Posterior cingulate gyrus (tissue), 11 donors: Measurements from ENCODE around the gene MTMR12.
"Not testable (repeated sequence)": the region's sequence is repeated elsewhere in the genome, so short reads cannot be mapped to it uniquely, and the experiment has no call there.

Source experiments
- DNase-seq, 10 donors: peaks; one replicate each; pipeline versions ENCODE4 v3.0.0 to v3.0.0-alpha.2; 2020 to 2021; ENCODE audit warnings: mixed read lengths in 3 of 10
- intact Hi-C: fragments of 100-400 bp; cut with DNase I; formaldehyde crosslinking; loops from one replicate; pipeline ENCODE4 v1.15.1; 2023

The MTMR12 gene

DNA sequence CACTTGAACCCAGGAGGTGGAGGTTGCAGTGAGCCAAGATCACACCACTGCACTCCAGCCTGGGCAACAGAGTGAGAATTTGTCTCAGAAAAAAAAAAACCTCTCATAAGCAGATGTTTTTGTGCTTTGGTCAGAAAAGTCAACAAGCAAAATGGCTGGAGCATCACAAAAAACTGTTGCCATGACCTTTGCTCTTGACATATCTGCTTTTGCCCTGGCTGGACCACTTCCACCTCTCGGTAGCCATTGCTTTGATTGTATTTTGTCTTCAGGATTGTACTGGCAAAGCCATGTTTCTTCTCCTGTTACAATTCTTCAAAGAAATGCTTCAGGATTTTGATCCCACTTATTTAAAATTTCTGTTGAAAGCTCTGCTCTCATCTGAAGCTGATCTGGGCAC is 67.0 kb downstream of the MTMR12 start:
- intact Hi-C loops: no loop called here
- DNase-seq: no peak

DNA sequence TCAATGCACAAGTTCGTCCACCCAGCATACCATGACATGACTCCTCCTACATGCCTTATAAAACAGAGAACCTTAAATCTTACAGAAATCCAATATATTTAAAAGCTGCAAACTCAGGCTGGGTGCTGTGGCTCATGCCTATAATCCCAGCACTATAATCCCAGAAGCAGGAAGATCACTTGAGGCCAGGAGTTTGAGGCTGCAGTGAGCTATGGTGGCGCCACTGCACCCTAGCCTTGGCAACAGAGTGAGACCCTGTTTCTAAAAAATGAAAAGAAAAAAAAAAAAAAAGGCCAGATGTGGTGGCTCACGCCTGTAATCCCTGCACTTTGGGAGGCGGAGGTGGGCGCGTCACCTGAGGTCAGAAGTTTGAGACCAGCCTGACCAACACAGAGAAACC is 68.7 kb downstream of the MTMR12 start:
- intact Hi-C loops: no loop called here
- peak in 1 of 10 donors; percentile 18 for DNase-seq

DNA sequence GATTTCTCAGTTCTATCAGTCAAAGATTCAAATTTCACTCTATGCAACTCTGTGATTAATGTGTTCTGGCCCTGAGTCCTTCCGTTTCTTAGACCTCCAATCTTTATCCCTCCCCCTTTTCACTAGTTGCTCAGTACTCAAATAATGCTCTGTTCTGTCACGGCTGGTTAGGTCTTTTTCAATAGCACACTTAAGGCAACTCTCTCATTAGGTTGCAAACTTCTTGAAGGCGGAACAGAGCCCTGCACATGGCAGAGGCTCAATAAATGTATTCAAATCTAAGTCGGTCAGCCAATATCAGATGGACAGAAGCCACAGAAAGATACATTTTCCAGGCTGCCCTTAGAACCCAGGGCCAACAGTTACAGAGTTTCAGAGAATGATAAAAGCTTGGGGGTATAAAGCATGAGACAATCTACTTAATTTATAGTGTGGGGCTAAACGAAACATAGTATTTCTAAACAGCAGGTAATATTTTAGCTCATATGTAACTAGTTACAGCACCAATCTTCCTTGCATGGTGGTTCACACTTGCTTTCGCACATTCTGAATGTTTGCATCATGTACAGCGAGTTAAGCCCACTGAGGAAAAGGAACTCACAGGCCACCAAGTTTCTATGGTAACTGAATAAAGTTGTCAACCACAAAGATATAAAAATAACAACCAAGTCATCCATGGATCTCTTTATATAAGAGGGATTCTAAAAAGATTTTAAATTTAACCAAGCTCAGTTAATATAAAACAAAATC is 71.5 kb downstream of the MTMR12 start:
- intact Hi-C loops: no loop called here
- DNase-seq: peak in 1 of 10 donors; percentile 74

DNA sequence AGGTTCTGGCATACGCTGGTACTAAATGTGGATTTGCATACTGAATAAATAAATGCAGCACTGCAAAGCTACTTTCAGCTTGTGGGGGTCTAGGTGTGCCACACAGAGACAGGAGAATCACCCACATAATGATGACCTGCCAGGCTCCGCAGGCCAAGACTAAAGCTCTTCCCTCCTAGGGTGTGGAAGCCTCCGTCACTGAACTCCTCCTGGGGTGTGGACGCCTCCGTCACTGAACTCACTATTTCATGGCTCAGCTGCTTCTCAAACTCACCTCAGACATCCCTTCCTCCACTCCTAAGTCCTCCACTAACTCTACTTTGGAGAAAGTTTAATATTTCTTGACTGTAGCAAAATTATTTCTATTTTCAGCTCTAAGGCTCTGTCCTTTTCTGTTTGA is 73.4 kb downstream of the MTMR12 start:
- intact Hi-C loops: no loop called here
- DNase-seq: no peak

DNA sequence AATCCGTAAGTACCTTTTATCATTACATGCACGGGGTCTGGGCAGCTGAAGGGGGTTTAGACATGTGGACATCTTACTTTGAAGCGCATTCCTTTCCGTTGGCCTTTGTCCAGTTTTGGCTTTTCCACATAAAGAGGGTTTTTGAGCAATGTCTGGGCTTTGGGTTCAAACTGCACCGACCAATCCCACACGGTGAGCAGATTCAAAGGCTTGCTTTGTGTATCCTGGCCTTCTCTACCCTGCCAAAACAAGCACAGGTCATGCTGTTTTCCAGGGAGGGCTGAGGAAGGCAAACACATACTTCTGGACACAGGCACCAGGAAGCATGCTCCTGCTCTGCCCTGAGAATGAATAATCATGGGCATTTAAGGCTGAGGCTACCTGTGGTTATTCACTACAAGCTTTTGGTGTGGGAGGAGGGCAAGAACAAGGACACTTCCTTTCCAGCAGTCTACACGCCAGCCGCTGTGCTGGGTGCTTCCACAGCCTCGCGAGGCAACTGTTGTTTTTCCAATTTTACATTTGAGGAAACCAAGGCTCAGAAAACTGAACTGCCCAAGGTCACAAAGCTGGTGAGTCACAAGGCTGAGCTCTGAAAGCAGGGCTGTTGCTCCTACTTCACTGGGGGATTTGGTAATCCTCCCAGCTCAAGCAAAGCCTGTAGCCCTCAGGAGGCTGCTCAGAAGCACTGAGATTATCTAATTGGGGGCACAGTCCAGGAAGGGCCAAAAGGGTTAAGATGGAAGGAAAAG is 78.9 kb downstream of the MTMR12 start:
- intact Hi-C loops: loop anchor here (2.0 to 5.0 kb wide), 4 partner anchors 62 to 379 kb away; partner anchors contain the start of gene GOLPH3
- peak in 1 of 10 donors; percentile 73 for DNase-seq

DNA sequence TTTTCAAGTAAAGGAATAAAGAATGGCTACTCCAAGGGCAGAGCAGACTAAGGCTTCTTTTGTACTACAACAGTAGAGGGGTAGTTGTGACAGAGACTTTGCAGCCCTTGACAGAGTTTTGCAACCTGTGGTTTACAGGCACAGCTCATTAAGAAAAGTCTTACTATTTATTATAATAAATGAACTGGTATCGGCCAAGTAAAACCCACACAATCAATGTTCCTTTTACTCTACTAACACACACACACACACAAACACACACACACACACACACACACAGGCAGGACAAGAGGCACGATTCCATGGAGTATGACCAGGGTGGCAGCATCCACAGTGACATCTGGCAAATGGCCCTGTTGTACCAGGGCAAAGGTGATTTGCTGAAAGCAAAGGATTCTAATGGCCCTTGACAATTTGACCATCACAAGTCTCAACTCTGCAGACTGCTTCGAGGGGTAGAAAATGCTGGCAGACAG is 79.5 kb downstream of the MTMR12 start:
- intact Hi-C loops: loop anchor here (2.0 to 5.0 kb wide), 4 partner anchors 61 to 380 kb away; partner anchors contain the start of gene GOLPH3
- peak in 1 of 10 donors; percentile 20 for DNase-seq

DNA sequence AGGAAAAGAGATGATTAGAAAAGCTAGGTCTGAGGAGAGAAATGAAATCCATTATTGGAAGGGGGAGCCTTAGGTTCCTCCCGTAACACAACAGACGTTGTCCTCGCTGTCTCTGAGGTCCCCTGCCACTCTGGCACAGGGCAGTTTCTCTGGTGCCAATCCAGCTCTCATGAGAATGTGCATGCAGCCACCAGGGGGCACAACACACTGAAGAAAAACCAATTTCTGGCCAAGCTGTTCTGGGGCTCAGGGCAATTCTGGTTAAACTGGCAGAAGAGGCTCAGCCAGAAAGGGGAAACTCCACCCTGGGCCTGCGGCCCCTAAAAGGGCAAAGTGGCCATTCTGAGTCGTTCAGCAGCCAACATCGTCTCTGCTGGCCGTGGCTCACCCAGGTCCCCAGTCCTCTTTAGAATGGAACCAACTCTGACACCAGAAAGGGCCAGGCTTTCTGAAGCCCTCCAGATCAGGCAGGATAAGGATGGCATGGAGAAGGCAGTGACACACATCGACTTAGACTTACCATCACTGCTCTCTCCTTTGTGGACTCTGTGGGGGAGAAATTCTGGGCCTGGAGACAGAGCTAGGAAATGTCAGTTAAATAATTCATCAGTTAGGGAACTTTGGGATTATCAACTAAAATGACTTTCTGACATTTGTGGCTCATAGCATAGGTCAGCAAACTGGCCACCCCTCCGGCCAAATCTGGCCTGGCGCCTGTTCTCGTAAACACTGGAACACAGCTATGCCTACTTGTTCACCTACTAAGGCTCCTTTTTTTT is 80.1 kb downstream of the MTMR12 start:
- DNase-seq: peak; percentile 65 to 96 (median 86)
- intact Hi-C loops: loop anchor here (1.0 to 5.0 kb wide), 5 partner anchors 60 to 380 kb away; partner anchors contain the start of gene GOLPH3

DNA sequence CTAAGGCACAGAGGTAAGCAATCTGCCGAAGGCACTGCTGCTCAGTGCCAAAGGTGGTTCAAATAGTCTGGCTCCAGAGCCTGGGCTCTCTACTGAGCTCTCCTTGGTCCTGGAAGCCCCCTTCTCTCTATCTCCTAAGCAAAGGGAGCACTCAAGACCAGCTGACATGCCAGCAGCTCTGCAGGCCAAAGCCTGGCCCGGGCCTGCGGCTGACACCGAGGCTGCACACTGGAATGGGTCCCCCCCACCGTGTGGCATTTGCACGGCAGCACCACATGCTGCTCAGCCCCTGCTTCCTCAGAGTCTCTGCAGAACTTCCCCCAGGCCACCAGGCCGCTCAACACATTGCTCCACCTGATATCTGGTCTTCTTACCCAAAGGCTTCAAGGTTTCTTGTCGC is 80.8 kb downstream of the MTMR12 start:
- peak in 1 of 10 donors; percentile 85 for DNase-seq
- intact Hi-C loops: loop anchor here (1.0 to 5.0 kb wide), 5 partner anchors 60 to 381 kb away; partner anchors contain the start of gene GOLPH3

DNA sequence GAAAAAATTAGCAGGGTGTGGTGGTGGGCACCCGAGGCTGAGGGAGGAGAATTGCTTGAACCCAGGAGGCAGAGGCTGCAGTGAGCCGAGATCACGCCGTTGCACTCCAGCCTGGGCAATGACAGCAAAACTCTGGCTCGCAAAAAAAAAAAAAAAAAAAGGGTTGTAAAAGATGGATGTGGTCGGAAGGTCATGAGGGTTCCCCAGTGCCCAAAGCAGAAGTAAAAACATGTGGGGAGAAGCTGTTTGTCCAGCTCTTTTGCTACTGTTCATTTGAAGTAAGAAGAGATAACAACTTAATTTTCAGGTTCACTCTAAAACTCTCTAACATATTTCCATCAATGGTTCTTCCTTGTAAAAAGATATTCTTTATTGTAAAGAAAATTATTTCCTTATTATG is 81.5 kb downstream of the MTMR12 start:
- intact Hi-C loops: loop anchor here (5.0 kb wide), 2 partner anchors 59 to 241 kb away; partner anchors contain the start of gene GOLPH3
- DNase-seq: peak in 1 of 10 donors; percentile 22

DNA sequence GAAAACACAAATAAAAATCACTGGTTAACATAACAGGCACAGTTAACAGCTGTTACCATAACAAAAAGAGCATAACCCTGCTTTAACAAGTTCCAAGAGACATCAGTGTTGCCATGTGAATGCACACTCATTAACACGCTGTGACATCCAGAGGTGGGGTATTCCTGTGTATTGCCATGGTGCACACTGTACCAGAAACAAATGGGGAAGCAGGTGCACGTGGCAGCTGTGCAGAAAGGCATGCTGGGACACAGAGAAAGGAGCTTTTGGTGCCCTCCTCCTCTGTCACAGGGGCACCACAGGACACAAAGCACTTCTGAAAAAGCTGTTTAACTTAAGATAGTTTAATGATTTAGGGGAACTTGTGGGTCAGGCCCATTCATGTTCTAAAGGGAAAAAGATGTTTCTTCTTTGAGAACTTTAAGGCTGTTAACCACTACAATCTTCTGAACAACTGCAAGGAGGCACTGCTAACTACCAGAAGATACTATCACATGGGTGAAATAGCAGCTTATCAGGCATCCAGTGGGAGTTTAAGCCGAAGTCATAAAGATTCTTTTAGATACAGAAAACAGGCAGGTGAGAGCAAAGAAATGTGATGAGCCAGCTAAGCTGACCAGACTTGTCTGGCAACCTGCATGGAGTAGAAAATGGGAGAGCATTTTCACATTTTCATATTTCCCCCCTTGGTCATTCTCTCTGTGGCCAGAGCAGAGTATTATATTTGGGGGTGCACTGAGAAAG is 82.2 kb downstream of the MTMR12 start:
- intact Hi-C loops: loop anchor here (5.0 kb wide), 2 partner anchors 58 to 242 kb away; partner anchors contain the start of gene GOLPH3
- DNase-seq: no peak

DNA sequence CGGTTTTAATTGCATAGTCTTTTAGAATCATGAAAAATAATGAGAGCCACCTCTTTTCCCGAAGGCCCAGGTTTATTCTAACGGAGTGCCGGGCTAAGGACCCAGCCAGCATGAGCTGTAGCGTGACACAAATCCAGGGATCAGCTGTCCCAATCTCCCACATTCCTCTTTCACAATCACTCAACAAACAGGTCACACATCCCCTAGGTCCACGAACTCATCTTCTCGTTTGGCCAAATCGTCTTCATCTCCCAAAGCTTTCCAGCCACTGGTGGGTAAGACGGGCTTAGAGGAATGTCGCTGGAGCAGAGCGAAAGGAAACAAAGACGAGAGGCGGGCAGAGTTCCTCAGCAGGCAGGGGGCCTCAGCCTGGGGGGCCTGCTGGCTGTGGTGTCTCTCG is 83.2 kb downstream of the MTMR12 start:
- intact Hi-C loops: no loop called here
- no peak for DNase-seq

DNA sequence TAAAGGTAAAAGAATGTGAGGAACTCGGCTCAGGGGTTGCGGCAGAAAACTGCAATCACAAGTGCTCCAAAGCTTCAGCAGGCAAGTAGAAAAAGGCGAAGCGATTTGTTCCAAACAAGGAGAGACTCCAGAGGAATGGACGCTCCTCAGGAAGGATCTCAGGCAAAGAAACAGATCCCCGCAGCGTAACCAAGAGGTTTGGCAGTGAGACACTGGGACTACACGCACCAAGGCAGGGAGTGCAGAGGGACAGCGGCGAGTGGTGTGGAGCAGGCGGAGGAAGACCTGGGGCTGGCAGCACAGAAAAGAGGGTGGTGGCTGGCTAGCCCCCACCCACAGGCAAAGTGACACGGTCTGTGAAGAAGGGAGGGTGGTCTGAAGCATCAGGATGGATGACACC is 83.9 kb downstream of the MTMR12 start:
- DNase-seq: no peak
- intact Hi-C loops: no loop called here

DNA sequence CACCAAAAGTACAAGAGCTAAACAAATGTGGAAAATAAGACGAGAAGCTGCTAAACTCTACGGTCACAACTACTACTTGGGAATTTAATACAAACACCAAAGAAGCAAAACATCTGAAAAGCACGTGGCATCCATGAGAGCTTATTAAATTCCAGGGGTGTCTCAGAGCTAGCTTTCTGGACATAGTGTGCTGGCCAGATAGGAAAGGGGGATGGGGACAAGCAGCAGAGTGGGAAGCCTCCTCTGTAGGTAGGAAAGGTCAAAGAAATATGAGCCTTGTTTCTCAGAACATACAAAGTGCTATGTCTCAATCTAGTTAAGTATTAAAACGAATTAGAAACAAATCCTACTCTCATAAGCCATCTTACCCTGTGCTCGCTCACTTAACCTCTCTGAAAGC is 87.3 kb downstream of the MTMR12 start:
- intact Hi-C loops: no loop called here
- peak in 1 of 10 donors; percentile 12 for DNase-seq

DNA sequence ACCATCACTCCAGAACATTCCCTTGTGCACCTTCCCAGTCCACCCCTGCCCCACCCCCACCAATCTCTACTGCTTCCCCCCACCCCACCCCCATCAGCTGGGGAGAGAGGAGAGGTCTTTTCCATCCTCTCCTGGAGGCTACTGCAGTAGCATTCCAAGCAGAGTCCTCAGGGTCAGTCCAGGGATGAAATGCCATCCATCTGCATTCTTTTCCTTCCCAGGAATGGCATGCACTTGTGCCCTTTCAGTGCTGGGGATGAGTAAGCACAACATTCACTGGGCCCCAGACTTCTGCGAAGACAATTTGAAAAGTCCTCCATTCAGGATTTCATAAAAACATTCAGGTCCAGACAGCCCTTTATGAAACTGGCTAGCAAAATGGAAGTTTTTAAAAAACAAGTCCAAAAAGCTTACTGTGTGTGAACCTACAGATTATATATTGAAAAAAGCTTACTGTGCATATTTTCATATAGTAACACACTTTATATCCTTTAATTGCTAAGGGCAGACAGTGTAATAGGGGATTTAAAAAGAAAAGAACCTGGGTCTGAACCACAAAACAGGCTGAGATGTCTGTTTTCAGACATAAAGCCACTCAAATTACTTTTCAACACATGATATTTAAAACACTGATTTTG is 88.6 kb downstream of the MTMR12 start:
- intact Hi-C loops: no loop called here
- DNase-seq: no peak

DNA sequence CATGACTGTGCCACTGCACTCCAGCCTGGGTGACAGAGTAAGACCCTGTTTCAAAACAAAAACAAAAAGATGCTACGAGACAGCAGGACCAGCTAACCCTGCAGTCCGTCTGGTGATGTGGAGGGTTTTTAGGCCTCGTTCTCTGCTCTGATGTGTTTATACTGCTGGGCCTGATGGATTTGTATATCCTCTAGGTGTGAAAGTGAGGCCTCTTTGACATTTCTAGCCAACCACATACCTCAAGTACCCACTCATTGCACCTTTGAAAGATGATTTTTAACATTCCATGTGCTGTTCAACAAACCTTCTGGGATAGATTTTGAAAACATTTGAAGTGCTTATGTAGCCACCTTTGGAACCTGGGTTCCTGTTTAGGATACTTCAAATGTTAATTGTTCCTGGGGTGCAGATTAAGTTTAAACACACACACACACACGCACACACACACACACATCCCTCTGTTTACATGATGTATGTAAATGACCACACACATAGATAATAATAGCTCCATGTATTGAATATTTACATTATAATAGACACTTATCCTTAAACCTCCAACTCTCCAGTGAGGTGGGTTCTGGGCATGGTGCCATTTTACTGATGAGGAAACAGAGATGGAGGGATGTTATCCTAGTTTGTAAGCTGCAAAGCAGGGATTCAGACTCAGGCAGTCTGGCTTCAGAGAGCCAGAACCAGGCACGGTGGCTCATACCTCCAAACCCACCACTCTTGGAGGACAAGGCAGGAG is 89.8 kb downstream of the MTMR12 start:
- intact Hi-C loops: no loop called here
- DNase-seq: no peak

DNA sequence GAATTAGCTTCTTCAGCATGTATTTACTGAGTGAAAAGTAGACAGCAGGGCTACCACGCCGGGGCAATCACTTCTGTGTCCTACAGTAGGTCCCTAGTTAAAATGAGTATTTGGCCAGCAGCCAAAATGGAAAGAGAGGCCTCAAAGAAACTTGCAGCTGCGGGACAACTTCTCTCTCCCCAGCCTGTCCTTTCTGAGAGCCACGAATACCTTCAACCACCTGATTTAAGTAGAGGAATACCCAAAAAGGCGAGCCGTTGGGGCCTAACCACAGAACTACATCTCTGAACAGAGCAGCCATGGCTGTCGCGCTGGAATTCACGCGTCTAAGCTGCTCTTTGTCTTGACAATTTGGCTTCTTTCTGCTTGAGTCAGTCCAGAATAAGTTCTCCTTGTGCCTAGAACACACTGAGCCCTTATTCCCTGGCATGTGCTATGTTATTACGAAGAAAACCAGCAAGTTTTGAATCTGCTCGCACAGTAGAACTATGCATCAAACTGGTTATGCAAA is 94.8 kb downstream of the MTMR12 start:
- peak in 4 of 10 donors; percentile 31 to 88 (median 48) for DNase-seq

DNA sequence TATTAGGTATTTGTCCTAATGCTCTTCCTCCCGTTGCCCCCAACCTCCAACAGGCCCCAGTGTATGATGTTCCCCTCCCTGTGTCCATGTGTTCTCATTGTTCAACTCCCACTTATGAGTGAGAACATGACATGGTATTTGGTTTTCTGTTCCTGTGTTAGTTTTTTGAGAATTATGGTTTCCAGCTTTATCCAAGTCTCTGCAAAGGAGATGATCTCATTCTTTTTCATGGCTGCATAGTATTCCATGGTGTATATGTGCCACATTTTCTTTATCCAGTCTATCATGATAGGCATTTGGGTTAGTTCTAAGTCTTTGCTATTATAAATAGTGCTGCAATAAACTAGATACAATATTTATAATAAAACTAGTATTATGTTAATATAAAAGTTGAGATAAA is 98.4 kb downstream of the MTMR12 start:
- intact Hi-C loops, DNase-seq: not testable (repeated sequence)

More for the DNA sequence above, 94.8 kb downstream of the MTMR12 start:
- intact Hi-C loops: no loop called here

DNA sequence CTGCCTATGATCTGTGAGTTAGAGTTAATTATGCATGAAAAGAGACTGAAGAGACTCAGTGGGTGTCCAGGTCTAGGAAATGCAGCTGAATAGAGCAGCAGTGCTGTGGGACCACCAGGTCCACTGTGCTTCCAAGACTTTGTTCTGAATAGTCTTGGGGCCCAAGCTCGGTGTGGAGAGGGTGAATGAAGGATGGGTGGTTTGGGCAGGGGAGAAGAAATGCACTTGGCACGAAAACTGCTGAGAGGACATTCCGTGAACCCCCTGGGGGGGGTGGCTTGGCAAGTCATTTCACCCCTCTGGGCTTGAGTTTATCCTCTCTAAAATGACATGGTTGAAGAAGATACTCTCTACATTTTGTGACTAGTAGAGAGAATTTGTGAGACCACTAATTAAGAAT is 102.6 kb downstream of the MTMR12 start:
- intact Hi-C loops: no loop called here
- no peak for DNase-seq
